Hippocampal formation (tissue), 2 donors: Measurements from ENCODE around the gene RAD52.
A peak's percentile ranks its signal among the peaks of the same experiment; 100 is the strongest.
"Not testable (repeated sequence)": the region's sequence is repeated elsewhere in the genome, so short reads cannot be mapped to it uniquely, and the experiment has no call there.

Experiments
- DNase-seq, 2 donors: peaks; one replicate each; lab custom pipeline; 2025; lab: John Stamatoyannopoulos, UW

The RAD52 gene

DNA sequence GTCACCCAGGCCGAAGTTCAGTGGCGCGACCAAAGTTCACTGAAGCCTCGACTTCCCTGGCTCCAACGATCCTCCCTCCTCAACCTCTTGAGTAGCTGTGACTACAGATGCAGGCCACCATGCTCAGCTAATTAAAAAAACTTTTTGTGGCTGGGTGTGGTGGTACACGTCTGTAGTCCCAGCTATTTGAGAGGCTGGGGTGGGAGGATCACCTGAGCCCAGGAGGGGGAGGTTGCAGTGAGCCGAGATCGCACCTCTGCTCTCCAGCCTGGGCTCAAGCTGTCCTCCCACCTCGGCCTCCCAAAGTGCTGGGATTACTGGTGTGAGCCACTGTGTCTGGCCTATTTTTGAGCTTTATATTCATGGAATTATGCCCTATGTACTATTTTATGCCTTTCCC, 18.1 kb upstream of the RAD52 start:
- no peak for DNase-seq

DNA sequence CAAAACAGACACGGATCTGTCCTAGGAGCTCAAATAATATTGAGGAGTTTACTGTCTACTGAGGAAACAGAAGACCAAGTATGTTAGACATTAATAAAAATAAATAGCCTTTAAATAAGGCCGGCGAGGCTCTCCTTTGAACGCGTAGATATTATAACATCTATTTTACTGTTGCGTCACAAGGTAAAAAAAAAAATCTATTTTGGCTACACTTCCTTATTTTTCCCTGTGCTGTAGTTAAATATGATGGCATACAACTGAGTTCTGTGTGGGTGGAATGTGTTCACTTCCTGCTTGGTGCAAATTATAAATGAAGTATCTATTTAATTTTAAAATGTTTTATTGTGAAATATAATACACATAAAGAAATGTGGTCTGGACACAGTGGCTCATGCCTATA, 17.2 kb upstream of the RAD52 start:
- DNase-seq = no peak

DNA sequence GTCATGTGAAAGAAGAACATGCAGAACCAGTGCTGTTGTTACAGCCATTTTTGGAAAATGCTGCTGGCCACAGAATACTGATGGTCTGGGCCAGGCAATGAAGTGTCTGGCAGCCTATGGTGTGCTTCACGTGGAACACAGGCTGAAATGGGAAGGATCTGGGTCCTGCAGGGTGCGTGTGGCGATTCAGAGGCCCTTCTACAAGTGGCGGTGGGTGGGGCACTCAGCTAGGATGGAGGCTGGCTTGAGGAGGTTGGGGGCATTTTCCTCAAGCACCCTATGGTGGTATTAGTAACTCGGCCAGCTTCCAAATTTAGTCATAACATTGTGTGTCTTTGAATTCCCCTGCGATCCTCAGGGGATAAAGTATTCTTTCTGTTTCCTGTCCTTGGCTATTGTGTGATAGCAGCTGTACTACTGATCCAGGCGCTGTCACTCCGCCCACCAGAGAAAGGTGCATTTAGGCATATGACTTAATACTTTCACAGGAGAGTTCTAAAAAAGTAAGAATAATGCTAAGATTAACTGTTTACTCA, 9.2 kb upstream of the RAD52 start:
- no peak for DNase-seq

DNA sequence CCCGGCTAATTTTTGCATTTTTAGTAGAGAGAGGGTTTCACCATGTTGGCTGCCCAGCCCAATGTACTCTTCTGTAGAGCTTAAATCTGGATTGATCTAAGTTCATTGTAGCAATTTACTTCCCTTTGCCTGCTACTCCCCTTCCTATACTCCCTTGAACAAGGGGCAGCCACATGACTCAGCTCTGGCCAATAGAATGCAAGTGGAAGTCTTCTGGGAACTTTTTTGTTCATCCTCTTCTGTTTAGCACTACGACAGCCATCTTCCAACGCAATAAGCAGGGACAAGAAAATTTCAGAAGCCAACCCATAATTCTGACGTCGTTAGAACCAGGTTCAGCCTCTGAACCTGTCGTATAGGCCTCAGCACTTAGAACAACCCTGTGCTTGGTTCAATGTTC, 6.4 kb upstream of the RAD52 start:
- no peak for DNase-seq

DNA sequence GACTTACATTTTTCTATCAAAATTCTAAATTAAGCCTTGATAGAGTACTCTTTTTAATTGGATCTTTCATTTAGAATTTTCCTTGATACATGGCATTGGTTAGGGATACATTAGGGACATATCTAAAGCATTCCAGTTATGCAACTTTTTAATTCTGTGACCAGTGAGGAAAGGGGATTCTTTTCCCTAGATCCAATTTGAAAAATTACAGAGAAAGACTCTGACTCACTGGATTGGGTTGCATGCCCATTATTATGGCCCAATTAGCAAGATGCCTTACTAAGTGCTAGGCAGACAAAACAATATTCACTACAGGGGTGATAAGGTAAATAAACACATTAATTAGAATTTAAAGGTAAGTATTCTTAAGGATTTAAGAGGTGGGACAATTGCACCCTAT, 5.2 kb upstream of the RAD52 start:
- DNase-seq = no peak

DNA sequence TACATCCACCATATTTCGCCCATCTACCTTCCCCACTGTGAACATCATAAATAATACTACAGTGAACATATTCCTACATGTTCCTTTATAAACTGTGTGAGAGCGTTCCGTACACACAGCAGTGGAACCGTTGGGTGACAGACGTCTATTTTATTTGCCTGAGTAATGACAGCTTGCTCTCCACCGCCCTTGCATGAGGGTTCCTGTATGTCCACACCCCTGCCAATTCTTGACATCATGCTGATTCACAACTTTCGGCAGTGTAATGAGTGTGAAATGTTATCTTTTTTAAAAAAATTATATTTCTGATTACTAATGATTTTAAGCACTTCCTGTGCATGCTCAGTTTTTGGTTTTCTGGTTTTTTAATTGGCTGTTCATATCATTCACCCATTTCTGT, 4.3 kb upstream of the RAD52 start:
- no peak for DNase-seq

DNA sequence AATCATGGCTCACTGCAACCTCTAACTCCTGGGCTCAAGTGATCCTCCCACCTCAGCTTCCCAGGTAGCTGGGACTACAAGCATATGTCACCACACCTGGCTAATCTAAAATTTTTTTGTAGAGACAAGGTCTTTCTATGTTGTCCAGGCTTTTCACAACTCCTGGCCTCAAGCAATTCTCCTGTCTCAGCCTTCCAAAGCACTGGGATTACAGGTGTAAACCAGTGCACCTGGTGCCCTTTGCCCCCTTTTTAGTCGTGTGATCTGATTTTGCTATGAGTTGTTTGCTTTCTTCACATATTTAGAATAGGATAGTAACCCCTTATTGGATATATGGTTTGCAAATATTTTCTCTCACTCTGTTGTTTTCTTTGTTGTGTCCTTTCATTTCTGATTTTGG, 1.7 kb upstream of the RAD52 start:
- no peak for DNase-seq

DNA sequence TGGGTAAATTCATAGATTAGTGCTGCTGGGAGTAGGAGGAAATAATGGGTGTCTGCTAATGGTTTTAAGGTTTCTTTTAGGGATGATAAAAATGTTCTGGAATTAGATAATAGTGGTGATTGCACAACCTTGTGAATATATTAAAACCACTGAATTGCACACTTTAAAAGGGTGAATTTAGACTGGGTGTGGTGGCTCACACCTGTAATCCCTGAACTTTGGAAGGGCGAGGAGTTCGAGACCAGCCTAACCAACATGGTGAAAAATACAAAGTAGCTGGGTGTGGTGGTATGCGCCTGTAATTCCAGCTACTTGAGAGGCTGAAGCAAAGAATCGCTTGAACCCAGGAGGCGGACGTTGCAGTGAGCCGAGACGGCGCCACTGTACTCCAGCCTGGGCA, 1.3 kb downstream of the RAD52 start:
- DNase-seq = no peak

GRCh38 chr12:946631-947030, 2.9 kb downstream of the RAD52 start:
- peak in 1 of 2 donors; percentile 5 for DNase-seq

DNA sequence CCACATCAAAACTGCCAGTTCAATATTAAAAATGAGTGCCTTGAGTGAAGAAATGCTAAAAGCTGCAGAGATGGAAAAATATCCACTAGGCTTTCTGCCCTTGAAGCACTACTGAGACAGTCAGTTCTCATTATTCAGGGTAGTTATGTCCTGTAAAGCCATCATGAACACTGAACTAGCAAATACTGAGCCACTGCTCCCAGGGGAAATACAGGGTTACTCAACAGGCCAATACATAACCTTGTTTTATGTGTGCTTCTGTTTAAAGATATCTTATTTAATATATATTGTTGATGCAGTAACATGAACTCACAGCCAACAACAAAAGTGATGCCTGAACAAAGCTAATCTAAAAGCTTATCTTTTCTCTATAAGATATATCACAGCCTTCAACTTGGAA, 3.3 kb downstream of the RAD52 start:
- DNase-seq = no peak

GRCh38 chr12:944211-944610, 5.3 kb downstream of the RAD52 start:
- DNase-seq = no peak

- DNase-seq = no peak
These were observed 6.4 kb downstream of the RAD52 start for GRCh38 chr12:943051-943450.

DNA sequence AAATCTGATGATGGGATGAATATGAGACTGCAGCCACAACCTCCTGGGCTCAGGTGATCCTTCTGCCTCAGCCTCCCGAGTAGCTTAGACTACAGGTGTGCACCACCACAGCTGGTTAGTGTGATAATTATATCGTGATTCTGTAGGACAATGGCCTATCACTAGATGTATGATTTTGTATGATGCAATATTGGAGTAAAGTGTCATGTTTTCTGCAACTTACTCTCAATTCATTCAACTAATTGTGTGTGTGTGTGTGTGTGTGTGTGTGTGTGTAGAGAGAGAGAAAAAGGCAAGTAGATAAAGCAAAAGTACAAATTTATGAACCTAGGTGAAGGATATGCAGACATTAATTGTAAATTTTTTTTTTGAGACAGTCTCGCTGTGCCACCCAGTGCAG, 10.7 kb downstream of the RAD52 start:
- no peak for DNase-seq

DNA sequence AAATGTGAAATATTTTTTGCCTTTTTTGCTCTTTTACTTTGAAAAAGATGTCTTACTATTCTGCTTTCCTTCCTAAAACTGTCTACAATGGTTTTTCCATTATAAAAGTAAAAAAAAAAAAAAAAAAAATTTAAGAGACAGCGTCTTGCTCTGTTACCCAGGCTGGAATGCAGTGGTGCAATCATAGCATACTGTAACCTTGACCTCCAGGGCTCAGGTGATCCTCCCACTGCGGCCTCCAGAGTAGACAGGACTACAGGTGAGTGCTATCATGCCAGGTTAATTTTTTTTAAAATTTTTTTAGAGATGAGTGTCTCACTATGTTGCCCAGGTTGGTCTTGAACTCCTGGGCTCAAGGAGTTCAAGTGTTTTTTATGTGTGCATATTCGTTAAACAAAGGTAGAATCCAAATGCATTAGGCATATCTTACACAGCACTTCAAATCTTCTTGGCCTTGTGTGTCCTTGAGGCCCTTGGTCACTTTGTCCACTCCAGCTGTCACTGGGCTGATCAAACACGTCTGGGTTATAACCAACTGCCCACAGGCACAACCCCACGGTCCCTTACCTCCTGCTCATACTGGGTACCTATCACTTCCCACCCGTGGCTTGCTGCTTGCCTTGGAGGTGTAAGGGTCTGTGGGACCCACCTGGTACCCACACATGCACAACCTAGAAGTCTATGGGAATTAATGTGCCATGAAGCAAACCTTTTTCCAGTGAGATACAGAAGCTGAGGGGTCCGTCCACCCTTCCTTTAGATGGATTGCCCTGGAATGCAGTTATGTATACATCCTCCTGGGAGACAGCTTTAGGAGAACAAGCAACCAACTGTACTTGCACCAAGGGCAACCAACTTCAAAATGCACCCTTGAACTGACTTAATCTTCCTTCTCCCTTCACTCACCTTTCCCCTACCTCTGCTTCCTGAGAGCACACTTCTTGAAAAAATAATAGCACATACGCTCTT, 12.8 kb downstream of the RAD52 start:
- DNase-seq = no peak

DNA sequence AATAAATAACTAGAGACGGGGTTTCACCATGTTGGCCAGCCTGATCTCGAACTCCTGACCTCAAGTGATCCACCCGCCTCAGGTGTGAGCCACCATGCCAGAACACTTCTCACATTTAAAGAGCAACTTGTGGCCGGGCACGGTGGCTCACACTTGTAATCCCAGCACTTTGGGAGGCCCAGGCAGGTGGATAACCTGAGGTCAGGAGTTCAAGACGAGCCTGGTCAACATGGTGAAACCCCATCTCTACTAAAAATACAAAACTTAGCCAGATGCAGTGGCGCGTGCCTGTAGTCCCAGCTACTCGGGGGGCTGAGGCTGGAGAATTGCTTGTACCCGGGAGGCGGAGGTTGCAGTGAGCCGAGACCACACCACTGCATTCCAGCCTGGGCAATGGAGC, 13.6 kb downstream of the RAD52 start:
- DNase-seq = not testable (repeated sequence)

GRCh38 chr12:931591-931990, 17.9 kb downstream of the RAD52 start:
- no peak for DNase-seq

DNA sequence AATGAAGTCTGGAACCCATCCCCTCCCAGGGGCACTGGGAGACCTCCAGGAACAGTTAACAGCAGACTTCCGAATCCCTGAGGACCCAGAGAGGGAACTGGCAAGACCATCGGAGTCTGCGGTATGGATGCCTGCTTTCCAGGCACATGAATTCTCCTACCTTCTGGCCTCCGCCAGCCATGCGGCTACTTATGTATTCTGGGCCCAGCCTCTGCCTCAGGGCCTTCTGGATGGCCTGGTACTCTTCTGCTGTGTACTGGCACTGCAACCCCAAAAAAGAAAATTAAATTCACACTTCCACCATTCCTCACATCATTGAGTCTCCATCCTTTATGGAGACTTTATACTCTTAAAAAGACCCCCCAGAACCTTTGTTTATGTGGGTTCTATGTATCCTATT, 18.4 kb downstream of the RAD52 start:
- DNase-seq = no peak

DNA sequence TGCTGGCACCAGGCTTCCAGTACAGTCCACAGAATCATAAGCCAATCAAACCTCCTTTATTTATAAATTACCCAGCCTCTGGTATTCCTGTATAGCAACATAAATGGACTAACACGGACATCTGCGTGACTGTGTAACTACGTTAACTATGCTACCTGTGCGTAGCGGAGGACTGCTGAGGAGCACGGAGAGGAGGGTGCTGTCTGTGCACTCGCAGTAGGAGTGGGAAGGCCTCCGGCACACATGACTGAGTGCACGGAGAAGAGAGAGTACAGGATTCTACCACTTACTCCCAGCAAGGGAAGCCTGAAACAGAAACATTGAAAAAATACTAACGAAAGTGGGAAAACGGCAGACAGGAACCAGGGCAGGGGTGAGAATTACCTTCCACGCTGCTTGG, 22.9 kb downstream of the RAD52 start:
- DNase-seq = no peak

- DNase-seq = no peak
These were observed 27.2 kb downstream of the RAD52 start for GRCh38 chr12:922285-922684.

DNA sequence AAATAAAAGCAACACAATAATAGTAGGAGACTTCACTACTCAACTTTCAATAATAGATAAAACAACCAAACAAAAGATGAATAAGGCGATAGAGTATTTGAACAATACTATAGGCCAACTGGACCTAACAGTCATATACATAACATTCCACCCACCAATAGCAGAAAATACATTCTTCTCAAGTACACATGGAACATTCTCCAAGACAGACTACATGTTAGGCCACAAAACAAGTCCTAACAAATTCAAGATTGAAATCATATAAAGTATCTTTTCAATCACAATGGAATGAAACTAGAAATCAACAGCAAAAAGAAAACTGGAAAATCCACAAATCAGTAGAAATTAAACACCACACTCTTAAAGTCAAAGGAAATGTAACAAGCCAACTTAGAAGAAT, 28.8 kb downstream of the RAD52 start:
- no peak for DNase-seq

GRCh38 chr12:916712-917445, 32.6 kb downstream of the RAD52 start:
- no peak for DNase-seq

GRCh38 chr12:916240-916639, 33.3 kb downstream of the RAD52 start:
- DNase-seq = no peak

GRCh38 chr12:915090-915489, 34.4 kb downstream of the RAD52 start:
- DNase-seq = no peak
